MM.1S (cell line): ENCODE results near the gene KRR1.

Source experiments
- CTCF ChIP-seq: fragments of 300-600 bp; sonication (generic); IDR thresholded peaks from 2 replicates; pipeline ENCODE4 v1.5.1; 2016; ENCODE audit warnings: antibody characterized with exemption, low read length, mixed read lengths
- EZH2 ChIP-seq: fragments of 300-600 bp; sonication (generic); optimal IDR thresholded peaks from 2 replicates; pipeline ENCODE3; 2017; ENCODE audit warnings: low read depth, mild to moderate bottlenecking, antibody characterized with exemption, low read length, mixed read lengths

- TF ChIP-seq EZH2 (no peak), CTCF (no peak)
Observed at GRCh38 chr12:75479963-75480461, 31.4 kb downstream of the KRR1 start.
